Measurements from ENCODE around the gene SH2D4B. TPM values are rescaled to one million over a fixed set of nuclear protein-coding genes. Genes with fewer than 3 reads are reported as not detected.

Gene SH2D4B
- total and polyA plus RNA-seq, 2 of the 13 experiments (the other 11 are each of a cell fraction or from before 2014, with no cell fraction given): not detected

DNA sequence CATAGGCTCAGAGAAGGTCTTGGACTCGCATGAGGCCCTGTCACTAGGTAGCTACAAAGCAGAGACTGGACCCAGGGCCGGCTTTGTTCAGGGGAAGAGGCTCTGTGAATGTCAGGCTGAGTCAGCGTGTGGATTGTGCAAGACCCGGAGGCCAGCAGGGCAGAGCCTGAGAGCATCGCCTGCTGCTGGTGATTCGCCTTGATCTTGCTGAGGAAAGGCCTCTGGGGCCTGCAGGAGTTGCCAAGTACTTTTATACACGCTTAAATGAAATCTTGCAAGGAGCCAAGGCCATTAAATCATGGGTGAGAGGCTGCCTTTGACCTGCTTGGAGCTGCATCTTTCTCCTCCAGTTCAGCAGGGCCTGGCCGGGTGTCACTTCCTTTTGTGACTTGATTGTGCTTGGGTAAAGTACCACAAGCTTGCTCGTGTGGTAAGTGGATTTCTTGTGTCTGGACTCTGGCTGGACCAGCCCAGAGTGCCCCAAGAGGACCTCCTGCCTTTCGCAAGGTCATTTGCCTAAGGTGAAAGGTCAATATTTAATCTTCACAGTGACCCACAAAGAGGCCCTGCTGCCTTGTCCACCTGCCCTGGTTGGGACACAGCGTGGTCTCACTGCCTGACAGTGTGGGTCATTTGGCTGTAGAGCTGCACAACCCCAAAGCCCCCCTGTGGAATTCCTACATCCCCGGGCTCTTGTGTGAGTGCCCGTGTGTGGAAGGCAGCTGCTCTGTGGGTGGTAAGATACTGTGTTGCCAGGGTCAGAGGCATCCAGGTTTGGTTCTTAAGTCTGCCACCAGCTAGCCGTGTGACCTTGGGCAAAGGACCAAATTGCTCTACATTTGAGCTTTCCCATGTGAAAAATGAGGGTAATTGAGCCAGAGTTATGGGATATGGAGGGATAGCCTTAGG, 38.6 kb upstream of the SH2D4B start (continued):
- TF ChIP-seq HOMEZ (CRISPR knock-in tag; IDR thresholded peaks at IDR 0.05; ENCODE audit: low read depth): peak; percentile 72
- TF ChIP-seq, protein P1, sequence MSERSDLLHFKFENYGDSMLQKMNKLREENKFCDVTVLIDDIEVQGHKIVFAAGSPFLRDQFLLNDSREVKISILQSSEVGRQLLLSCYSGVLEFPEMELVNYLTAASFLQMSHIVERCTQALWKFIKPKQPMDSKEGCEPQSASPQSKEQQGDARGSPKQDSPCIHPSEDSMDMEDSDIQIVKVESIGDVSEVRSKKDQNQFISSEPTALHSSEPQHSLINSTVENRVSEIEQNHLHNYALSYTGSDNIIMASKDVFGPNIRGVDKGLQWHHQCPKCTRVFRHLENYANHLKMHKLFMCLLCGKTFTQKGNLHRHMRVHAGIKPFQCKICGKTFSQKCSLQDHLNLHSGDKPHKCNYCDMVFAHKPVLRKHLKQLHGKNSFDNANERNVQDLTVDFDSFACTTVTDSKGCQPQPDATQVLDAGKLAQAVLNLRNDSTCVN (CRISPR knock-in tag; IDR thresholded peaks at IDR 0.05; ENCODE audit: borderline replicate concordance): peak; percentile 25; the same call in 1 of the 2 replicates
- TF ChIP-seq FOXA3 (CRISPR knock-in tag; IDR thresholded peaks at IDR 0.05): peak; percentile 60
- peak; percentile 96; the same call in 1 of the 2 replicates for TF ChIP-seq ZNF292 (CRISPR knock-in tag; IDR thresholded peaks at IDR 0.05; ENCODE audit: borderline replicate concordance, low read depth)
- no peak for TF ChIP-seq NR0B2 (CRISPR knock-in tag; IDR thresholded peaks at IDR 0.05)
- TF ChIP-seq ZNF331 (CRISPR knock-in tag; IDR thresholded peaks at IDR 0.05): peak; percentile 94
- TF ChIP-seq ZNF891 (CRISPR knock-in tag; IDR thresholded peaks at IDR 0.05): no peak
- no peak for TF ChIP-seq NCOA5 (CRISPR knock-in tag; IDR thresholded peaks at IDR 0.05)
- no peak for TF ChIP-seq RORA (CRISPR knock-in tag; IDR thresholded peaks at IDR 0.05)
- peak; percentile 15; the same call in 1 of the 2 replicates for TF ChIP-seq ZSCAN22 (CRISPR knock-in tag; IDR thresholded peaks at IDR 0.05)
- TF ChIP-seq, protein P2, sequence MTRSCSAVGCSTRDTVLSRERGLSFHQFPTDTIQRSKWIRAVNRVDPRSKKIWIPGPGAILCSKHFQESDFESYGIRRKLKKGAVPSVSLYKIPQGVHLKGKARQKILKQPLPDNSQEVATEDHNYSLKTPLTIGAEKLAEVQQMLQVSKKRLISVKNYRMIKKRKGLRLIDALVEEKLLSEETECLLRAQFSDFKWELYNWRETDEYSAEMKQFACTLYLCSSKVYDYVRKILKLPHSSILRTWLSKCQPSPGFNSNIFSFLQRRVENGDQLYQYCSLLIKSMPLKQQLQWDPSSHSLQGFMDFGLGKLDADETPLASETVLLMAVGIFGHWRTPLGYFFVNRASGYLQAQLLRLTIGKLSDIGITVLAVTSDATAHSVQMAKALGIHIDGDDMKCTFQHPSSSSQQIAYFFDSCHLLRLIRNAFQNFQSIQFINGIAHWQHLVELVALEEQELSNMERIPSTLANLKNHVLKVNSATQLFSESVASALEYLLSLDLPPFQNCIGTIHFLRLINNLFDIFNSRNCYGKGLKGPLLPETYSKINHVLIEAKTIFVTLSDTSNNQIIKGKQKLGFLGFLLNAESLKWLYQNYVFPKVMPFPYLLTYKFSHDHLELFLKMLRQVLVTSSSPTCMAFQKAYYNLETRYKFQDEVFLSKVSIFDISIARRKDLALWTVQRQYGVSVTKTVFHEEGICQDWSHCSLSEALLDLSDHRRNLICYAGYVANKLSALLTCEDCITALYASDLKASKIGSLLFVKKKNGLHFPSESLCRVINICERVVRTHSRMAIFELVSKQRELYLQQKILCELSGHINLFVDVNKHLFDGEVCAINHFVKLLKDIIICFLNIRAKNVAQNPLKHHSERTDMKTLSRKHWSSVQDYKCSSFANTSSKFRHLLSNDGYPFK (CRISPR knock-in tag; IDR thresholded peaks at IDR 0.05; ENCODE audit: borderline replicate concordance): no peak; the same call in 1 of the 2 replicates
- TF ChIP-seq ZNF598 (CRISPR knock-in tag; IDR thresholded peaks at IDR 0.05; ENCODE audit: borderline replicate concordance): no peak
- peak; percentile 79 for TF ChIP-seq ELF3 (CRISPR knock-in tag; IDR thresholded peaks at IDR 0.05)
- TF ChIP-seq KDM2A (CRISPR knock-in tag; IDR thresholded peaks at IDR 0.05; ENCODE audit: borderline replicate concordance, low read depth): peak; percentile 76
- TF ChIP-seq ZNF430 (CRISPR knock-in tag; IDR thresholded peaks at IDR 0.05): peak; percentile 59; the same call in 1 of the 2 replicates
- peak; percentile 78 for TF ChIP-seq PHF21A (CRISPR knock-in tag; IDR thresholded peaks at IDR 0.05)
- TF ChIP-seq JUN (CRISPR knock-in tag; IDR thresholded peaks at IDR 0.05): peak; percentile 71; the same call in 1 of the 2 replicates
- peak; percentile 93 for TF ChIP-seq ZFX (CRISPR knock-in tag; IDR thresholded peaks at IDR 0.05; ENCODE audit: low read depth)
- no peak for TF ChIP-seq ZNF546 (CRISPR knock-in tag; conservative IDR thresholded peaks at IDR 0.05)
- no peak; the same call in 1 of the 2 replicates for TF ChIP-seq HIVEP1 (CRISPR knock-in tag; IDR thresholded peaks at IDR 0.05)
- peak; percentile 89 for TF ChIP-seq ZNF205 (CRISPR knock-in tag; IDR thresholded peaks at IDR 0.05)
- peak; percentile 83; the same call in 1 of the 2 replicates for TF ChIP-seq ZNF160 (CRISPR knock-in tag; IDR thresholded peaks at IDR 0.05)
- peak; percentile 59; the same call in 1 of the 2 replicates for TF ChIP-seq SALL2 (CRISPR knock-in tag; IDR thresholded peaks at IDR 0.05)

Measured in HepG2 (cell line).